Retinal pigment epithelial cell (primary cell): ENCODE measurements around the gene GZMB.

Source experiments
- DNase-seq: peaks from one replicate; pipeline ENCODE4 v3.0.0-alpha.2; 2010; ENCODE audit warnings: low read depth
- H3K4me3 ChIP-seq: 2 replicates; pipeline ENCODE4 v1.5.1; 2011; ENCODE audit warnings: mild to moderate bottlenecking, low read length, control low read depth, moderate library complexity
- CTCF ChIP-seq: conservative IDR thresholded peaks from 2 replicates; pipeline ENCODE4 v1.5.1; 2011; ENCODE audit warnings: low read depth, low read length, control low read depth, inconsistent platforms

The GZMB gene

GRCh38 chr14:24632761-24633160, 1.2 kb downstream of the GZMB start:
- no peak for DNase-seq
- H3K4me3 ChIP-seq = no peak overlapping the region
- TF ChIP-seq CTCF = no peak

DNA sequence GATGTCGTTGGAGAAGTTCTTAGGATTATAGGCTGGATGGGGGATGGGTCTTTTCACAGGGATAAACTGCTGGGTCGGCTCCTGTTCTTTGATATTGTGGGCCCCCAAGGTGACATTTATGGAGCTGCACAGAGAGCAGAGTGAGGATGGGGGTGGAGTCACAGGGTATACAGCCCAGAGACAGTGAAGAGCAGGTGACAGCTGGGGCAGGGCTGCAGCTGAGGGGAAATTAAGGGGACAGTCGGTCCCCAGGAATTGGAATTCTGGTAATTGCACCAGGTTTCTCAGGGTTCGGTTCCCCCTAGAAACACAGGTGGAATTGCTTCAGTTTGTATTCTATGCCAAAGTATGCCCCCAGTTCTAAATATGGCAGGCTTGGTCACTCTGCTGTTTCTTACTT, 1.7 kb downstream of the GZMB start:
- H3K4me3 ChIP-seq = no peak overlapping the region
- no peak for DNase-seq
- no peak for TF ChIP-seq CTCF

DNA sequence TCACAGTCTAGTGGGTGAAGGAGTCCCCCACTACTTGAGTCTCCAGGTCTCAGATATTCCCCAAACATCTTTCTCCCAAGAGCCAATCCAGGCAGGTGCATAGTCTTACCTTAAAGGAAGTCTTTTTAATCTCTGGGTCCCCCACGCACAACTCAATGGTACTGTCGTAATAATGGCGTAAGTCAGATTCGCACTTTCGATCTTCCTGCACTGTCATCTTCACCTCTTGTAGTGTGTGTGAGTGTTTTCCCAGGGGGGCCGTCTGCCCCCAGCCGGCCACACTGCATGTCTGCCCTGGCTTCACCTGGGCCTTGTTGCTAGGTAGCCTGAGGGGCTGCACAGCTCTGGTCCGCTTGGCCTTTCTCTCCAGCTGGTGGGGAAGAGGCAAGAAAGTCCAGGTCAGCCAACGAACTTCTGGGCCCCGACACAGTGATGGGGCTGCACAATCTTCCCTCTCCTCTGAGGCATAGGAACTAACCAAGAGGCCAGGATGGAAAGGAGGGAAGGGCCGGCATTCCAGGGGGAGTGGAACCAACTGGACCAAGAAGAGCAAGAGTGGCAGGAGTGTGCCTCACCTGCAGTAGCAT, 2.1 kb downstream of the GZMB start:
- TF ChIP-seq CTCF = no peak
- DNase-seq = no peak
- H3K4me3 ChIP-seq = no peak overlapping the region

DNA sequence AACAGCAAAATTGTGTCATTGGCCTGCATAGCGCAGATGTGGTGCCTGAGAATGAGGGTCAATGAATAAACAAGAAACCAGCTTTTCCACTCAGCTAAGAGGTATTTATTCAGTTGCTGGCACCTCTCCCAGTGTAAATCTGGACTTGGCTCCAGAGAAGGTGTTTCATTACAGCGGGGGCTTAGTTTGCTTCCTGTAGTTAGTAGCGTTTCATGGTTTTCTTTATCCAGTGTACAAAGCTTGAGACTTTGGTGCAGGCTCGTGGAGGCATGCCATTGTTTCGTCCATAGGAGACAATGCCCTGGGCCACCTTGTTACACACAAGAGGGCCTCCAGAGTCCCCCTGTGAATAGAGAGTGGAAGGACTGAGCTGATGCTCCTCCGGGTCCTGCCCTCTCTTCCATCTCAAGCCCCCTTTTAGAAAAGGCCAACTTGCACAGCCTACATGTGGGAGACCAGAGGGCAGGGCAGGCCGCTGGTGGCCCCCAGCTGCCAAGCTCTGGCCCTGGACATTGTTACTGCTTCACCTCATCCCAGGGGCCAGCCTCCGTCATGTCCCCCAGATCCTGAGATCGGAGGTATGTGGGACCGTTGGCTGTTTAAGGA, 3.0 kb downstream of the GZMB start:
- no peak overlapping the region for H3K4me3 ChIP-seq
- DNase-seq = no peak
- TF ChIP-seq CTCF = no peak

DNA sequence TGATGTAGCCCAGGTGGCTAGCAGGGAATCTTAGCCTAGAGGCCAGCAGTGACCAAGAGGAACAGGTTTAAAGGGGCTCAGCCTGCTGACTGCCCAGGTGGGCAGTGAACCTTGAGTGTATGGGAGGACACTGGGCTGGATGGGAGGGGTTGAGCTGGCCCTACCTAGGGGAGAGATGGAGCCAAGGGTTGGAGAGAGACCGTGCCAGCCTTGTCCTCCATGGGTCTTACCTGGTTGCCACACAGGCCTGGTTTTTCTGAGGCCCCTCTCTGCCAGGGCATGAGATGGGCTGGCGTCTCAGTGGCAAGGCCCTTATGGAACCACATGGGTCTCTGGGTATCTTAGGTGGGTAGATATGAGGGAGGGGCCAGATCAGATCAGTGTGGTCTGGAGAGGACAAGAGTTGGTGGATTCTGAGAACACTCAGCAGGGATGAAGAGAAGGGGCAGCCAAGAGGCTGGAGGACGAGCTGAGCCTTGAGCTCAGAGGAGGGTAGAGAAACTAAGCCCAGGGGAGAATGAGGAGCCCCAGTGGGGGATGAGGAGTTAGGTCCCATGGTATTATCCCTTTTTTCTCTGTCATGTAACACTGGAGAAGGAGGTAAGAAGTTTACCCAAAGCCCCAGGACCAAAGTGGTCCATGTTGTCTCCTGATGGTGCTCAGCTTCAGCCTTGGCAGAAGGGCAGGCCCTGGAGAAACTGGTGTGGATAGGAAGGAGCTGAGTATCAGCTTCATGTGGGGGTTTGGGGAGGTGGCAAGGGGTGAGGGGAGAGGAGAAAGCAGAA, 3.7 kb downstream of the GZMB start:
- TF ChIP-seq CTCF = no peak
- DNase-seq = no peak
- no peak overlapping the region for H3K4me3 ChIP-seq

DNA sequence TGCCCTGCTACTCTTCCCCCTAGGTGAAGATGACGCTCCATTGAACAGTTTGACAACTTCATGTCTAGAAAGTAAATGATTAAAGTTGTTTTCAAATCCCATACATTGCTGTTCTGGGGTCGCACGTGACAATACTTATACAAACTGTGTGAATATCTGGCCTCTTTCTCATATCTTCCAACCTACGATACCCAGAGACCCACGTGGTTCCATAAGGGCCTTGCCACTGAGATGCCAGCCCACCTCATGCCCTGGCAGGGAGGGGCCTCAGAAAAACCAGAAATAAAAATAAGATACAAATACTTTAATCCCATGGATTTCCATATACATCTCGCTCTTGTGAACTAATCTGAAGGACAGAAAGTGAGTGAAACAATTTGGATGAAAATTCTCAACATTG, 4.5 kb downstream of the GZMB start:
- no peak overlapping the region for H3K4me3 ChIP-seq
- no peak for DNase-seq
- no peak for TF ChIP-seq CTCF

GRCh38 chr14:24613747-24614146, 20.2 kb downstream of the GZMB start:
- DNase-seq = no peak
- no peak overlapping the region for H3K4me3 ChIP-seq
- TF ChIP-seq CTCF = no peak
